MM.1S (cell line): ENCODE results near the gene MSX2.

Experiments
- CTCF ChIP-seq: fragments of 300-600 bp; sonication (generic); IDR thresholded peaks from 2 replicates; pipeline ENCODE4 v1.5.1; 2016; ENCODE audit warnings: antibody characterized with exemption, low read length, mixed read lengths
- EZH2 ChIP-seq: fragments of 300-600 bp; sonication (generic); optimal IDR thresholded peaks from 2 replicates; pipeline ENCODE3; 2017; ENCODE audit warnings: low read depth, mild to moderate bottlenecking, antibody characterized with exemption, low read length, mixed read lengths

- TF ChIP-seq CTCF (no peak), EZH2 (no peak)
These were observed 35.7 kb upstream of the MSX2 start for GRCh38 chr5:174688441-174689354.
